ENCODE measurements around the gene SPART.

SPART gene

DNA sequence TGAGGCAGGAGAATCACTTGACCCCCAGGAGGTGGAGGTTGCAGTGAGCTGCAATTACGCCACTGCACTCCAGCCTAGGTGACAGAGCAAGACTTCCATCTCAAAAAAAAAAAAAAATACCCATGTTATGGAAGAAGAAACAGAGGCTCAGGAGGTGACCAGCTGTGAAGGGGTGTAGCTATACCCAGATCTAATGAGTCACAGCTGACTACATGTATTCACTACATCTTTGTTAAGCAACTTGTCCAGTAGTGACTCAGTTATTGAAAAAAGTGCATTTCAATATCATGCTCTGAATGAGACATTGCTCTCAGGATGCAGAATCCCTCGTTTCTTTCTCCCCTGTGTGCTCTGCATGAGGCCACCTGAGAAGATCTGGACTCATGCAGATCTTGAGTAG lies 16.1 kb upstream of the SPART start:
- DNase-seq, result no peak
- H3F3A ChIP-seq (ENCODE audit: insufficient read depth, low read length), result no peaks in the 10 kb centered on the region
- TF ChIP-seq CTCF (IDR thresholded peaks at IDR 0.05; ENCODE audit: low read length) (no peak), EZH2phosphoT487 (IDR thresholded peaks at IDR 0.05; ENCODE audit: low read length) (no peak), EZH2 (optimal IDR thresholded peaks at IDR 0.05; ENCODE audit: low read depth, low read length) (no peak)
- H3K27ac ChIP-seq (ENCODE audit: low read length), result no peak overlapping the region
- H3K9me3 ChIP-seq (replicated peaks; ENCODE audit: insufficient read depth, low read length), result no peaks in the 10 kb centered on the region
- H3K9ac ChIP-seq (ENCODE audit: low read length), result no peak overlapping the region
- H3K4me2 ChIP-seq (ENCODE audit: low read depth, low read length), result no peak overlapping the region
- no peaks in the 10 kb centered on the region for H3K4me1 ChIP-seq (ENCODE audit: low read length)
- no peak overlapping the region for H2AFZ ChIP-seq (ENCODE audit: low read length)
- H3K4me3 ChIP-seq (ENCODE audit: low read length), result no peak overlapping the region
- no peaks in the 10 kb centered on the region for H3K9me2 ChIP-seq (replicated peaks; ENCODE audit: insufficient read depth, low read length)
- H3K79me2 ChIP-seq (ENCODE audit: low read length), result no peaks in the 10 kb centered on the region
- H3K36me3 ChIP-seq (replicated peaks; ENCODE audit: insufficient read depth, low read length), result no peaks in the 10 kb centered on the region
- H3K27me3 ChIP-seq (replicated peaks; ENCODE audit: insufficient read depth, low read length), result no peaks in the 10 kb centered on the region
- no peaks in the 10 kb centered on the region for H4K20me1 ChIP-seq (ENCODE audit: insufficient read depth, low read length)

DNA sequence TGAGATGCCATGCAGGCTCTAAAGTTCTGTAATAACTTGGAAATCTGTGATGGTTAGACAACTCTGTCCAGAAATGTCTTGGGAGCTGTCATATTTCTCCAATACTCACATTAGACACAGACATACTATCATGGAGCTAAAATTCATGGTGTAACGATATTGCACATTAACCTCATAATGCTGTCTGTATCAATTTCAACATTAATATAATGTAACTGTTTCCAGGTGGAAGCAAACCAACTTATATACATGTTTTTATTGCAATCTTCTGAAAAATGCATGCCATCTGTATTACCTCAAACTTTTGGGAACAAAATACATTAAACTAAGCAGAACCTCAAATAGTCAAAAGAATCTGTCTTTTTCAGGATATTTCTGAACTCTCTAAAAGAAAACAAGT lies 14.7 kb upstream of the SPART start:
- H3K4me1 ChIP-seq (ENCODE audit: low read length), result no peaks in the 10 kb centered on the region
- no peak overlapping the region for H2AFZ ChIP-seq (ENCODE audit: low read length)
- no peaks in the 10 kb centered on the region for H3K27me3 ChIP-seq (replicated peaks; ENCODE audit: insufficient read depth, low read length)
- H3K4me3 ChIP-seq (ENCODE audit: low read length), result no peak overlapping the region
- no peaks in the 10 kb centered on the region for H3F3A ChIP-seq (ENCODE audit: insufficient read depth, low read length)
- H3K4me2 ChIP-seq (ENCODE audit: low read depth, low read length), result no peak overlapping the region
- no peaks in the 10 kb centered on the region for H3K9me3 ChIP-seq (replicated peaks; ENCODE audit: insufficient read depth, low read length)
- no peaks in the 10 kb centered on the region for H4K20me1 ChIP-seq (ENCODE audit: insufficient read depth, low read length)
- no peak overlapping the region for H3K9ac ChIP-seq (ENCODE audit: low read length)
- H3K9me2 ChIP-seq (replicated peaks; ENCODE audit: insufficient read depth, low read length), result no peaks in the 10 kb centered on the region
- no peaks in the 10 kb centered on the region for H3K36me3 ChIP-seq (replicated peaks; ENCODE audit: insufficient read depth, low read length)
- no peak for DNase-seq
- no peak overlapping the region for H3K27ac ChIP-seq (ENCODE audit: low read length)
- TF ChIP-seq EZH2 (optimal IDR thresholded peaks at IDR 0.05; ENCODE audit: low read depth, low read length), result no peak
- no peak for TF ChIP-seq CTCF (IDR thresholded peaks at IDR 0.05; ENCODE audit: low read length)
- no peak for TF ChIP-seq EZH2phosphoT487 (IDR thresholded peaks at IDR 0.05; ENCODE audit: low read length)
- H3K79me2 ChIP-seq (ENCODE audit: low read length), result no peaks in the 10 kb centered on the region

- Histone ChIP-seq H2AFZ (ENCODE audit: low read length) (no peak overlapping the region), H3K9ac (ENCODE audit: low read length) (no peak overlapping the region), H3K79me2 (ENCODE audit: low read length) (no peaks in the 10 kb centered on the region), H3K9me3 (replicated peaks; ENCODE audit: insufficient read depth, low read length) (no peaks in the 10 kb centered on the region), H3K4me2 (ENCODE audit: low read depth, low read length) (no peak overlapping the region), H3F3A (ENCODE audit: insufficient read depth, low read length) (no peaks in the 10 kb centered on the region), H3K4me1 (ENCODE audit: low read length) (no peaks in the 10 kb centered on the region), H4K20me1 (ENCODE audit: insufficient read depth, low read length) (no peaks in the 10 kb centered on the region), H3K9me2 (replicated peaks; ENCODE audit: insufficient read depth, low read length) (no peaks in the 10 kb centered on the region), H3K27ac (ENCODE audit: low read length) (no peak overlapping the region), H3K36me3 (replicated peaks; ENCODE audit: insufficient read depth, low read length) (no peaks in the 10 kb centered on the region), H3K27me3 (replicated peaks; ENCODE audit: insufficient read depth, low read length) (no peaks in the 10 kb centered on the region), H3K4me3 (ENCODE audit: low read length) (no peak overlapping the region)
- TF ChIP-seq CTCF (IDR thresholded peaks at IDR 0.05; ENCODE audit: low read length) (no peak), EZH2 (optimal IDR thresholded peaks at IDR 0.05; ENCODE audit: low read depth, low read length) (no peak), EZH2phosphoT487 (IDR thresholded peaks at IDR 0.05; ENCODE audit: low read length) (no peak)
- DNase-seq, result no peak
Measured at GRCh38 chr13:36359301-36359950, 13.2 kb upstream of the SPART start.

Data from MM.1S (cell line).